Kidney epithelial cell (primary cell): Measurements from ENCODE around the gene PPP4R1. TPM values are rescaled to one million over a fixed set of nuclear protein-coding genes. Genes with fewer than 3 reads are reported as not detected.
"Not testable (repeated sequence)": the region's sequence is repeated elsewhere in the genome, so short reads cannot be mapped to it uniquely, and the experiment has no call there.

Source experiments
- DNase-seq: peaks from one replicate; pipeline ENCODE4 v3.0.0-alpha.2; 2010; ENCODE audit warnings: low read depth
- H3K27me3 ChIP-seq: 2 replicates; pipeline ENCODE4 v1.6.0; 2011; ENCODE audit warnings: low read length; ENCODE audit not compliant: control insufficient read depth, insufficient read depth
- H3K36me3 ChIP-seq: 2 replicates; pipeline ENCODE4 v1.5.1; 2011; ENCODE audit warnings: low read length; ENCODE audit not compliant: control insufficient read depth, insufficient read depth
- H3K4me3 ChIP-seq: 2 replicates; pipeline ENCODE4 v1.5.1; 2011; ENCODE audit warnings: low read depth, mild to moderate bottlenecking, control low read depth, low read length
- total RNA-seq: library from RNA; depleted of rRNA; stranded (reverse); fragments of >200 nt; gene quantifications from 2 replicates; pipeline ENCODE4 v1.2.3, GENCODE V29; 2015
- TF ChIP-seq, protein P1 (sequence below): IDR thresholded peaks from 2 replicates; pipeline ENCODE4 v1.5.1; 2011; ENCODE audit warnings: mild to moderate bottlenecking, moderate library complexity, low read length, control low read depth, inconsistent platforms; ENCODE audit not compliant: insufficient read depth, poor library complexity, severe bottlenecking

PPP4R1 gene
- total RNA-seq, 1 donor from 2014 or later: 83.8 TPM

DNA sequence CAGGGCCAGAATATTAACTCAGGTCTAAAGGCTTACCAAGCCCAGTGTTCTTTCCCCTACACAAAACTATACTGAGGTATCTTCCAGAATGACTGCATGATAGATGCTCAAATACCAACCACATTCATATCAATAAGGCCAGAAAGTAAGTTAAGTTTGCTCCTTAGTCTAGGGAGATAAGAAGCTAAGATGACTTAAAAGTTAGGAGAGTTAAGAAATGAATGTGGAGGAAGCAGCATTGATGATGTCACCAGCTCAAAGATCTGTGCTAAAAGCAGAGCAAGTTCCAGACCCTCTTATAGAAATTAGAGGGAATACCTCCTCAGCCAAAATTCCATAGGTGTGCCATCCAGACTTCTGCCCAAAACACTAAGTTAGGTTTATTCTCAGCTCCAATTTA lies 6.1 kb downstream of the PPP4R1 start:
- no peaks in the 10 kb centered on the region for H3K36me3 ChIP-seq
- no peak for DNase-seq
- H3K4me3 ChIP-seq: no peak overlapping the region
- TF ChIP-seq, protein P1, sequence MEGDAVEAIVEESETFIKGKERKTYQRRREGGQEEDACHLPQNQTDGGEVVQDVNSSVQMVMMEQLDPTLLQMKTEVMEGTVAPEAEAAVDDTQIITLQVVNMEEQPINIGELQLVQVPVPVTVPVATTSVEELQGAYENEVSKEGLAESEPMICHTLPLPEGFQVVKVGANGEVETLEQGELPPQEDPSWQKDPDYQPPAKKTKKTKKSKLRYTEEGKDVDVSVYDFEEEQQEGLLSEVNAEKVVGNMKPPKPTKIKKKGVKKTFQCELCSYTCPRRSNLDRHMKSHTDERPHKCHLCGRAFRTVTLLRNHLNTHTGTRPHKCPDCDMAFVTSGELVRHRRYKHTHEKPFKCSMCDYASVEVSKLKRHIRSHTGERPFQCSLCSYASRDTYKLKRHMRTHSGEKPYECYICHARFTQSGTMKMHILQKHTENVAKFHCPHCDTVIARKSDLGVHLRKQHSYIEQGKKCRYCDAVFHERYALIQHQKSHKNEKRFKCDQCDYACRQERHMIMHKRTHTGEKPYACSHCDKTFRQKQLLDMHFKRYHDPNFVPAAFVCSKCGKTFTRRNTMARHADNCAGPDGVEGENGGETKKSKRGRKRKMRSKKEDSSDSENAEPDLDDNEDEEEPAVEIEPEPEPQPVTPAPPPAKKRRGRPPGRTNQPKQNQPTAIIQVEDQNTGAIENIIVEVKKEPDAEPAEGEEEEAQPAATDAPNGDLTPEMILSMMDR: no peak
- no peaks in the 10 kb centered on the region for H3K27me3 ChIP-seq

DNA sequence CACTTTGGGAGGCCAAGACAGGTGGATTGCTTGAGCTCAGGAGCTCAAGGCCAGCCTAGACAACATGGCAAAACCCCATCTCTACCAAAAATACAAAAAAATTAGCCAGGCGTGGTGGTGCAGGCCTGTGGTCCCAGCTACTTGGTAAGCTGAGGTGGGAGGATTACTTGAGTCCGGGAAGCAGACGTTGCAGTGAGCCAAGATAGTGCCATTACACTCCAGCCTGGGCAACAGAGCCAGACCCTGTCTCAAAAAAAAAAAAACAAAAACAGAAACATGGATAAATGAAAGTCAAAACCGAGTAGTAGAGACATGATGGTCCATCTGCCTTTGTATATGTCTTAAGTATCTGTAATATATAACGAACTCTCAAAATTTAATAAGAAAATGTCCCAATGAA lies 7.2 kb downstream of the PPP4R1 start:
- not testable (repeated sequence) for H3K27me3 ChIP-seq, DNase-seq, H3K36me3 ChIP-seq

DNA sequence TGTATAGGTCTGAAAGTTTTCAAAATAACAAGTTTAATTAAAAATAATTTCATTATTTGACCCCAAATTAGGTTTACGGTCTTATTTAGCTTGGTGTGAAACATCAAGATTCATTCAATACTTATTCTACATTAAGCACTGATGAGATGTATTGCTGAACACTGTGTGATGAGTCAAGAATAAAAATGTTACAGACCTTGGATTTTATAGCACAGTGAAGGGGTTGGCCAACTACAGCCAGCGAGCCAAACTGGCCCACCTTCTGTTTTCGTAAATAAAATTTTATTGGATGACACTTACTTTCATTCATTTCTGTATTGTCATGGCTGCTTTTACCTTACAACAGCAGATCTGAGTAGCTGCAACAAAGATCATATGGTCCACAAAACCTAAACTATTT lies 8.3 kb downstream of the PPP4R1 start:
- Histone ChIP-seq H3K36me3 (no peaks in the 10 kb centered on the region), H3K4me3 (no peak overlapping the region), H3K27me3 (no peaks in the 10 kb centered on the region)
- DNase-seq: no peak
- TF ChIP-seq, protein P1: no peak

More for the DNA sequence above, 7.2 kb downstream of the PPP4R1 start:
- H3K4me3 ChIP-seq: not testable (repeated sequence)

DNA sequence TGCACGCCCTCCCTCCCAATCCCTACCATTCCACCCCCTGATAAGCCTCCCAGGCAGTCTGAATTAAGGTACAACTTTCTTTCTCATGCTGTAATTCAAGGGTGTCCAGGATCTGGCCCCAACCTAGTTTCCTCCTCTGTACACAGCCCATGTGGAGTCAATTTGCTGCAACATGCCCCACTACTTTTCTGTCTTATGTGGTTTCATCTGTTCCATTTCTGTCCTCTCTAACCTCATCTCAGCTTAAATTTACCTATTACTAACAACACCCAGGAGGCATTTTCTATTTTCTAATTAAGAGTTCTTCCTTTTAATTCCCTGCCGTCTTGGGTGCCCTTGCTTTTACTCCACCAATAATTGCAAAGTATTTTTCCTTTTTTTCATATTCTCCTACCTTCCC lies 10.0 kb downstream of the PPP4R1 start:
- no peaks in the 10 kb centered on the region for H3K27me3 ChIP-seq
- TF ChIP-seq, protein P1: no peak
- no peak for DNase-seq
- no peaks in the 10 kb centered on the region for H3K36me3 ChIP-seq
- H3K4me3 ChIP-seq: no peak overlapping the region

DNA sequence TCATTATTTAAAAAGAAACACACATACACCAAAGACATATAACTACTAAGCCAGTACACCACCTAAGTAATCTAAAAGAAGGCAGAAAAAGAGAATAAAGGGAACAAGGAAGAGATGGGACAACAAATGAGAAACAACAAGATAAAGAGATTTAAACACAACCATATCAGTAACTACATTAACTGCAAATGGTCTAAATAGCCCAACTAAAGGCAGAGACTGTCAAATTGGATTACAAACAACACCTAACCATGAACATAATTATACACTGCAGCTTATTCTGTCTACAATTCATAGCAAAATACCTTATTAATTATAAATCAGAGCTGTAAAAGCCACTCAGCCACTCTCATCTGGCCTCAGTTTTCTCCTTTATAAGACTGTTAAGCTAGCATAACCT lies 15.0 kb downstream of the PPP4R1 start:
- Histone ChIP-seq H3K36me3 (no peaks in the 10 kb centered on the region), H3K4me3 (no peak overlapping the region), H3K27me3 (no peaks in the 10 kb centered on the region)
- TF ChIP-seq, protein P1: no peak
- no peak for DNase-seq

DNA sequence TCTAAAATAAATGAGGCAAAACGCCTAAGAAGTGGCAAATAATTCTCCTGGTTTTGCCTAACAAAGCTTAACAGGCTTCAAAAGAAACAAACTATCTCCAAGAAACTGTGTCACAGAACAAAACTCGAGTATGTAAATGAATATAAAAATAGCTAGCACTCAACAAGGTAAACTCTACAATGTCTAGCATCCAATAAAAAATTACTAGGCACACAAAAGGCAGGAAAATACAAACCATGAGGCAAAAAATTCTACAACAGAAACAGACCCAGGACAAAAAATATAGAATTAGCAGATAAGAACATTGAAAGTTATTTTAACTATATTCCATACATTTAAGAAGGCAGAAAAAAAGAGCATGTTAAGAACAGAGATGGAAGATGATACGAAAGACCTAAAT lies 16.8 kb downstream of the PPP4R1 start:
- no peaks in the 10 kb centered on the region for H3K27me3 ChIP-seq
- H3K4me3 ChIP-seq: no peak overlapping the region
- DNase-seq: no peak
- H3K36me3 ChIP-seq: no peaks in the 10 kb centered on the region
- TF ChIP-seq, protein P1: no peak
